Astrocyte of the cerebellum (primary cell): Measurements from ENCODE around the gene NXN.
"Not testable (repeated sequence)": the region's sequence is repeated elsewhere in the genome, so short reads cannot be mapped to it uniquely, and the experiment has no call there.

Experiments used
- DNase-seq: peaks from one replicate; pipeline ENCODE4 v3.0.0-alpha.2; 2011; ENCODE audit warnings: low read depth
- H3K4me3 ChIP-seq: 2 replicates; pipeline ENCODE4 v1.5.1; 2011; ENCODE audit warnings: mild to moderate bottlenecking, low read depth, low read length, moderate library complexity
- CTCF ChIP-seq: IDR thresholded peaks from 2 replicates; pipeline ENCODE4 v1.5.1; 2012; ENCODE audit warnings: low read length, low read depth, moderate library complexity, mild to moderate bottlenecking; ENCODE audit errors: missing control alignments
- in situ Hi-C: cut with HindIII; loops from 2 replicates; pipeline ENCODE4 v1.10.0; 2017; ENCODE audit warnings: low sequenced_read_pairs

The NXN gene

DNA sequence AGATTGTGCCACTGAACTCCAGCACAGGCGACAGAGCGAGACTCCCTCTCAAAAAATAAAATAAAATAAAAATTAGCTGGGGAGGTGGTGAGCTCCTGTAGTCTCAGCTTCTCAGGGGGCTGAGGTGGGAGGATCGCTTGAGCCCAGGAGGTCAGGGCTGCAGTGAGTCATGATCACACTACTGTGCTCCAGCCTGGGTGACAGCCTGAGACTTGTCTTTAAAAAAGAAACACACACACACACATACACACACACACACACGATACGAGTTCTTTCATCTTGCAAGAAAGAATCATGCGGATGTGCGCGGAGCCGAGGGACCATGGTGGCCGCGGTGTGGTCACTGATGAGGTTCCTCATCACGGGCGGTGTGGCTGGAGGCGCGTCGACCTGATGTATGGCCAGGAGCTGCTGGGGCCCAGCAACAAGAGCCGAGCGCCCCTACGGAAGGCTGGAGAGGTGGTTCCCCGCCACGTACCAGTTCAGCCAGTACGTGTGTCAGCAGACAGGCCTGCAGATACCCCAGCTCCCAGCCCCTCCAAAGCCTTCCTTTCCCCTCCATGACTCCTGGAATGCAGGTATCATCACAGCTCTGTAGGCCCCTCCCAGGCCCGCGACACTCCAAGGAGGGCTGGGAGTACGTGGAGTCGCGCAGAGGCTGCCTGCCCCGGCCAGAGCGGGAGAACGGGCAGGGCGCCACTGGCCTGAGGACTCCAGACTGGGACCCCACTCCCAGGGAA lies 20.7 kb downstream of the NXN start:
- in situ Hi-C loops, result no loop called here
- no peak for DNase-seq
- TF ChIP-seq CTCF, result no peak
- no peak overlapping the region for H3K4me3 ChIP-seq

DNA sequence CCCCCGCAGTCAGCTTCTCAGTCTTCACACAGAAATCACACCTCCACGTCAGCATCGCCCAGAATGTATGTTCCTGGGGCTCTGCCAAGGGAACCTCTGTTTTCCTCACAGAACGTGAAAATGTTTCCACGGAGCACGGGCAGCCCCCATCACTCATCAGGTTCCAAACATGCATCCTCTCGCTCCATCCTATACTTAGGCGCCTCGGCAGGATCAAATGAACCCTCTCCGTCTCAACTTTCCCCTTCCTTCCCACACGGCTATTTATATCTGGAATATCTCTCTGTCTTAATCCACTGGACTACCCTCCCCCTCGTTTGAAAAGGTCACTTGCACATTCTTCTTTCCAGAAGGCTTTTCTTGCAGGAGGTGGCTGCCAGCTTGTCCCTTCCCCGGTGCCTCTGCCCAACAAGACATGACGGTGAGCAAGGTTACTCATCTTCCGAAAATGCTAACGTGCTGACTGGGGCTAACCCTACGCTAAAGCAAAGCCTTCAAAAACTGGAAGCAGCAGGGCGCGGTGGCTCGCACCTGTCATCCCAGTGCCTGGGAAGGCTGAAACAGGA lies 21.6 kb downstream of the NXN start:
- no peak for DNase-seq
- TF ChIP-seq CTCF, result no peak
- in situ Hi-C loops, result no loop called here
- H3K4me3 ChIP-seq, result no peak overlapping the region

DNA sequence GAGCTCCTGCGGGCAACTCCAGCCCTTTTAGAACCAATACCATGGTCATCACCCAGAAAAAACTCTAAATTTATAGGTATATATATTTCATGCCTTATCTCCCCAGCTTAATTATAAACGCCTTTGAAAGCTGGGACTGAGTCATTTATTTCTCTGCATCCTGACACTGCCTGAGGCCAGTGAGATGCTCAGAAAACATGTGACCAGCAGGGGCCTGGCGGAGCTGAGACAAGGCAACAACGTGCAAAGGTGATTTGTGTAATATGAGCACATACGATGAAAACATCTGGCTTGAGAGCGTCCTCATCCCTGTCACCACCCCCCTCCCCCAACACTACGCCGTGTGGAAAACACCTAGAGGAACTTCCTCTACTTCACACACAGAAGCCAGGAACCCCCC lies 22.7 kb downstream of the NXN start:
- in situ Hi-C loops, result no loop called here
- DNase-seq, result no peak
- H3K4me3 ChIP-seq, result no peak overlapping the region
- TF ChIP-seq CTCF, result no peak

- DNase-seq, result peak; percentile 88
- in situ Hi-C loops, result no loop called here
These were observed 25.0 kb downstream of the NXN start for GRCh38 chr17:954431-955164.

DNA sequence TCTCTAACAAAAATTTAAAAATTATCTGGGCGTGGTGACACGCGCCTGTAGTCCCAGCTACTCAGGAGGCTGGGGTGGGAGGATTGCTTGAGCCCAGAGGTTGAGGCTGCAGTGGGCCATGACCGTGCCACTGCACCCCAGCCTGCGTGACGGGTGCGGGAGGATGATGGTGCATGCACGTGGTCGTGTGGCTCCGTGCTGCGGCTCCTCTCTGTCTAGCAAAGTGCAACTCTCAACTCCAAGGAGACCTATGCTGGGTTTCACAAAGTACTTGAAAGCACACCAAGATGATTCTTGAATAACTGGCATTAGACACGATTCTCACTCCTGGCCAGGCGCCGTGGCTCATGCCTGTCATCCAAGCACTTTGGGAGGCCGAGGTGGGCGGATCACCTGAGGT lies 25.8 kb downstream of the NXN start:
- no peak for DNase-seq
- H3K4me3 ChIP-seq, result no peak overlapping the region
- no peak for TF ChIP-seq CTCF
- in situ Hi-C loops, result no loop called here

More at GRCh38 chr17:954431-955164, 25.0 kb downstream of the NXN start:
- H3K4me3 ChIP-seq, result no peak overlapping the region
- TF ChIP-seq CTCF, result no peak

DNA sequence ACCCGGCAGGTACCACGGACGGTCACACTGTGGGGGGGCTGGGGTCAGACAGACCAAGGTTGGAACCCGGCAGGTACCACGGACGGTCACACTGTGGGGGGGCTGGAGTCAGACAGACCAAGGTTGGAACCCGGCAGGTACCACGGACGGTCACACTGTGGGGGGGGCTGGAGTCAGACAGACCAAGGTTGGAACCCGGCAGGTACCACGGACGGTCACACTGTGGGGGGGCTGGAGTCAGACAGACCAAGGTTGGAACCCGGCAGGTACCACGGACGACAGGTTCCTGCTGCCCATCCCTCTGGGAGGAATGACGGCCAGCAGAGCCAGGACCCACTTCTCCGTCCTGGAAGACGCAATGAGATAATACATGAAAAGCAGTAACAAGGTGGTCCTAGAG lies 27.0 kb downstream of the NXN start:
- DNase-seq, in situ Hi-C loops, H3K4me3 ChIP-seq: not testable (repeated sequence)
